HG02973 (cell line): ENCODE results near the gene EEF2K.
"Not testable (repeated sequence)": the region's sequence is repeated elsewhere in the genome, so short reads cannot be mapped to it uniquely, and the experiment has no call there.

ENCODE experiments used
- ATAC-seq: cut with Tn5 transposase; IDR thresholded peaks from one replicate; pipeline ENCODE4 v1.9.1; 2021; ENCODE audit warnings: moderate library complexity; ENCODE audit not compliant: unreplicated experiment

Gene EEF2K

GRCh38 chr16:22206013-22206841, at the start of gene EEF2K:
Gene EEF2K (plus strand): TSS chr16:22206278. CDS start chr16:22225730, 19,452 bp downstream.
- peak; percentile 69 for ATAC-seq

- ATAC-seq: no peak
These were observed 44.7 kb upstream of the EEF2K start for GRCh38 chr16:22161401-22161800.

- ATAC-seq: no peak
These were observed 44.0 kb upstream of the EEF2K start, which contains the start of gene SDR42E2 for GRCh38 chr16:22161999-22162655. Gene SDR42E2 (plus strand): TSS chr16:22162506. CDS start chr16:22165583, 3,077 bp downstream.

GRCh38 chr16:22162656-22163009, 43.4 kb upstream of the EEF2K start:
- ATAC-seq: no peak

GRCh38 chr16:22163806-22164205, 42.3 kb upstream of the EEF2K start:
- no peak for ATAC-seq

- ATAC-seq: no peak
These were observed 41.6 kb upstream of the EEF2K start for GRCh38 chr16:22164482-22164881.

GRCh38 chr16:22165508-22166285, 40.4 kb upstream of the EEF2K start:
- ATAC-seq: no peak

GRCh38 chr16:22171953-22172352, 34.1 kb upstream of the EEF2K start:
- no peak for ATAC-seq

- not testable (repeated sequence) for ATAC-seq
These were observed 33.4 kb upstream of the EEF2K start for GRCh38 chr16:22172642-22173041.

GRCh38 chr16:22174642-22175041, 31.4 kb upstream of the EEF2K start:
- ATAC-seq: no peak

GRCh38 chr16:22177968-22178930, 27.8 kb upstream of the EEF2K start:
- ATAC-seq: no peak

GRCh38 chr16:22181426-22181825, 24.7 kb upstream of the EEF2K start:
- no peak for ATAC-seq

GRCh38 chr16:22181843-22182242, 24.2 kb upstream of the EEF2K start:
- no peak for ATAC-seq

GRCh38 chr16:22183335-22183734, 22.7 kb upstream of the EEF2K start:
- ATAC-seq: no peak

GRCh38 chr16:22183901-22184614, 22.0 kb upstream of the EEF2K start:
- no peak for ATAC-seq

- no peak for ATAC-seq
These were observed 21.5 kb upstream of the EEF2K start for GRCh38 chr16:22184615-22184968.

- ATAC-seq: no peak
These were observed 19.6 kb upstream of the EEF2K start for GRCh38 chr16:22186517-22186916.

- ATAC-seq: no peak
These were observed 17.8 kb upstream of the EEF2K start for GRCh38 chr16:22188267-22188594.

GRCh38 chr16:22188595-22189442, 17.3 kb upstream of the EEF2K start:
- no peak for ATAC-seq
